Right lobe of liver (tissue), 4 donors: ENCODE measurements around the gene LRRC53.

Experiments used
- POLR2A ChIP-seq: fragments of 450-650 bp; IDR thresholded peaks from one replicate; pipeline ENCODE4 v1.6.1; 2017; ENCODE audit warnings: antibody characterized with exemption, mild to moderate bottlenecking
- TF ChIP-seq, protein P1 (sequence below), 4 donors: fragments of 200-600 bp in 3 of 4; fragments of 450-650 bp in 1 of 4; IDR thresholded peaks; one replicate each; pipeline versions ENCODE4 v1.5.1 to v1.8.0; 2016 to 2022; ENCODE audit warnings: antibody characterized with exemption in 4 of 4, mild to moderate bottlenecking in 2 of 4
- donor health status: DM: no; HTN: no; CAD: no.
- donor health status: DM: no; HTN: no; CAD: no.
- donor health status: DM: no; HTN: yes; CAD: no.

DNA sequence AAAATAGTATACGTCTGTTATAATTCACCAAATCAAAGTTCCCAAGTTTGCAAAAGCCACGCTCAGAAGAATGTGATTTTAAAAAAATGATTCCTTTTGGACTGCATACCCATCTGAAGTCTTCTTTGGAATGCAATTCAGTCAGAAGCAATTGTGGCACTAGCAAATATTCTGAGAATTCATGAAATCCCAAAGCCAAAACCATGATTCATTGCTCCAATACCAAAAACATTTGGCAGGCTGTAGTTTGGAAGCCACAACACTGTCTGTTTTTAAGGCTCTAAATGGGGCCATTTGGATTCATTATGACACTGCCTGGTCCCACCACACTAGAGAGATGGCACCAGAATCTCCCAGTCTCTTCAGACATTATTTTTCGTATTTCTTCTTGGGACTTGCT lies 21.8 kb upstream of the LRRC53 start:
- TF ChIP-seq, protein P1, sequence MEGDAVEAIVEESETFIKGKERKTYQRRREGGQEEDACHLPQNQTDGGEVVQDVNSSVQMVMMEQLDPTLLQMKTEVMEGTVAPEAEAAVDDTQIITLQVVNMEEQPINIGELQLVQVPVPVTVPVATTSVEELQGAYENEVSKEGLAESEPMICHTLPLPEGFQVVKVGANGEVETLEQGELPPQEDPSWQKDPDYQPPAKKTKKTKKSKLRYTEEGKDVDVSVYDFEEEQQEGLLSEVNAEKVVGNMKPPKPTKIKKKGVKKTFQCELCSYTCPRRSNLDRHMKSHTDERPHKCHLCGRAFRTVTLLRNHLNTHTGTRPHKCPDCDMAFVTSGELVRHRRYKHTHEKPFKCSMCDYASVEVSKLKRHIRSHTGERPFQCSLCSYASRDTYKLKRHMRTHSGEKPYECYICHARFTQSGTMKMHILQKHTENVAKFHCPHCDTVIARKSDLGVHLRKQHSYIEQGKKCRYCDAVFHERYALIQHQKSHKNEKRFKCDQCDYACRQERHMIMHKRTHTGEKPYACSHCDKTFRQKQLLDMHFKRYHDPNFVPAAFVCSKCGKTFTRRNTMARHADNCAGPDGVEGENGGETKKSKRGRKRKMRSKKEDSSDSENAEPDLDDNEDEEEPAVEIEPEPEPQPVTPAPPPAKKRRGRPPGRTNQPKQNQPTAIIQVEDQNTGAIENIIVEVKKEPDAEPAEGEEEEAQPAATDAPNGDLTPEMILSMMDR (IDR thresholded peaks at IDR 0.05) = no peak
- no peak for TF ChIP-seq POLR2A
